ENCODE results near the gene UBE2QL1.
A peak's percentile ranks its signal among the peaks of the same experiment; 100 is the strongest.

Gene UBE2QL1

DNA sequence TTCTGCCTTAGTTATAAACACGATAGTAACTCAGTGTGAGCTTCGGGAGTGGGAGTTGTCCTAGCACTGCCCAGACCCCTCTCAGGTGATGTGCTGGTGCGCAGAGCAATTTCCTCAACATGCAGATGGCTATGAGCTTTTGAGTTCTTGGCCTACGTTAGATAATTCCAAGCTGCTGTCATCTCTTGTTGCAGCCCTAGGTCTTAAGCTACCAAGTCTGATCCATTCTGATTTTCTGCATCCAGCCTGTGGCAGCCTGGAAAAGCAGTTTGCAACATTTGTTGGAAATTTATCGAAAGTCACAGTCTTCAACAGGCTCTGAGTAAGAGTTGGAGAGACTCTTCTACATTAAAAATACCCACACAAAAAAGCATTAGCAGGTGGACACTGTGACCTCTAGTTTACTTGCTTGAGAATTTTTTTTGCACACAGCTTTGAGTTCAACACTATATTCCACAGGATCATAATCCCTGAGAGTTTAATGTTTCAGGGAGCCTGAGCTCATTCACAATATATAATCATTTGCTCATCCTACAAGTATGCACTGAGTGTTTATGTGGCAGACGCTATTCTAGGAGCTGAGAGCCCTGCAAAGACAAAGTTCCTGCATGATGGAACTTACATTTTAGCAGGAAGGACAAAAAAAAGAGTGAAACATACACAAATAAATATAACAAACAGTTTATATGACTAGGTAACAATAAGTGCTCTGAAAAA lies 91.6 kb downstream of the UBE2QL1 start:
- peak; percentile 13 for DNase-seq

DNA sequence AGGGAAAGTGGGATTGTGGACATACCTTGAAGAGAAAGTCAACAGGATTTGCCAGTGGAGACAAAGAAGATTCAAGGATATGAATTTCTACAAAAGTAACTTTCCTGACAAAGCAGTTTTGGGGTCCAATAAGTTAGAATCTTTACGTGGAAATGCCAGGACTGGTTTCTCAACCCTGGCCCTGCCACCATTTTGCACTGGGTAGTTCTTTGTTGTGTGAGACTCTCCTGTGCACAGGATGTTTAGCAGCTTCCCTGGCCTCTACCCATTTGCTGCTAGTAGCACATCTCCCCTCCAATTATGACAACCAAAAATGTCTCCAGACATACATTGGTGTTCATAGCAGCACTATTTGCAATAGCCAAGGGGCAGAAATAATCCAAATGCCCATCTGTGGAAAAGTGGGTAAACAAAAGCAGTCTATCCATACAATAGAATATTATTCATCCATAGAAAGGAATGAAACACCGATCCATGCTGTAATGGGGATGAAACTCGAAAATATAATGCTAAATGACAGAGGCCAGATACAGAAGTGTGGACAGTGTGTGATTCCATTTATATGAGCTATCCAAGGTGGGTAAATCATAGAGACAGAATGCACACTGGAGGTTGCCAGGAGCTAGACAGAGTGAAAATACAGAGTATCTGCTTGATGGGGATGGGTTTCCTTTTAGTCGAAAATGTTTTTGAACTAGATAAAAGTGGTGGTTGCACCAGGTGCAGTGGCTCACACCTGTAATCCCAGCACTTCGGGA lies 92.8 kb downstream of the UBE2QL1 start:
- no peak for DNase-seq

DNA sequence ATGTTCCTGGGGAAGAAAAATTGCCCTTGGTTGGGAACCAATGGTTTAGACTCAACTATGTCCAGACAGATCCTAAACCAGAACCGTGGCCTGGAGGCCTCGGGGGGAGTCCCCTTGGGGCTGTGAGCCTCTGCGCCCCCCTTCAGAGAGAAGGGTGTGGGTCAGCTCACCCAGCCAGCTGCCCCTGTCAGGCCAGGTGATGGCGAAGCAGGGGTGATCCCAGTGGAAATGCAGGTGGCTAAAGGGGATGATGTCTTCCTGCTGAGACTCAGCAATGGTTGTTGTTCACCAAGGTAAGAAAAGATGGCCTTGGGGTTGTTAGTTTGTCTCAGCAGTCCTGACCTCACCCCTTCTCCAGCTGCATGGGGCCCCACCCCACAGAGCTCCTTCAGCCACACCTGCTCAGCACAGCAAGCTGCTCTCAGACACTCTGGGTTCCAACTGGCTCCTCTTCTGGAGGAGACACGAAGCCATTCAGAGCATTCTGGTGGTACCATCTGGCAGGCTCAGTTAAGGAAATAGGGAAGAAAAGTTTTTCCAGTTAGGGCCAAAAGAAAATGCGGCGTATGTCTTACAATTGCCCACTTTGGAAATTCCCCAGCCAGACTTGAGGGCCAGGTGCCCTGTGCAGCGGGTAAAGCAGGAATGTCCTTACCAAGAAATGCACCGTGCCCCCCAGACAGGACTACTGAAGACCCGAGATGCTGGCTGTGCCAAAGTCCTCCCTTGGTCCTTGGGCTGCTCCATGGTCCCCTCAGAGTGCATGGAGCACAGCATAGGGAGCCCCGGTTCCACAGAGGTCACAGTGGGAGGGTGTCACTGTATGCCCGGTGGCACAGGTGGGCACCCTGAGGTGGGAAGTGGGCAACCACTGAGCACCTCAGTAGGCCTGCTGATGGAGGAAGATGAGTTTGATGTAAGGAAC lies 94.0 kb downstream of the UBE2QL1 start:
- no peak for DNase-seq

DNA sequence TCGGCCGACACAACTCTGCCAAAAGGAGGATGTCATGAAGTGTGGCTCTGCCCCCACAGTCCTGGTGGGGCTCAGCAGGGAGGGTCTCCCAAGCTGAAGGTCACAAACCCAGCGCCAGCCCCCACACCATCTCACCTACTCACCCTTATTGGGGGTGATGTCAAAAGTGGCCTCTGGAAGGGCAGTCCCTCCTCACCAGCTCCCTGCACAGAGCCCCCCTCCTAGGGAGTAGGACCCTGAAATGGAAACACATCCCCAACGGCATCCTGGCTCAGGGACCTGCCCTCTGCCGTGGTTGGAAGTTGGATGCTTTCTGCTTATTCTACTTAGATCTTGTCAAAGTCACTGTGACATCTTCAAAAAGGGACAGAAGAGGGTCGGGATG lies 94.7 kb downstream of the UBE2QL1 start:
- no peak for DNase-seq

DNA sequence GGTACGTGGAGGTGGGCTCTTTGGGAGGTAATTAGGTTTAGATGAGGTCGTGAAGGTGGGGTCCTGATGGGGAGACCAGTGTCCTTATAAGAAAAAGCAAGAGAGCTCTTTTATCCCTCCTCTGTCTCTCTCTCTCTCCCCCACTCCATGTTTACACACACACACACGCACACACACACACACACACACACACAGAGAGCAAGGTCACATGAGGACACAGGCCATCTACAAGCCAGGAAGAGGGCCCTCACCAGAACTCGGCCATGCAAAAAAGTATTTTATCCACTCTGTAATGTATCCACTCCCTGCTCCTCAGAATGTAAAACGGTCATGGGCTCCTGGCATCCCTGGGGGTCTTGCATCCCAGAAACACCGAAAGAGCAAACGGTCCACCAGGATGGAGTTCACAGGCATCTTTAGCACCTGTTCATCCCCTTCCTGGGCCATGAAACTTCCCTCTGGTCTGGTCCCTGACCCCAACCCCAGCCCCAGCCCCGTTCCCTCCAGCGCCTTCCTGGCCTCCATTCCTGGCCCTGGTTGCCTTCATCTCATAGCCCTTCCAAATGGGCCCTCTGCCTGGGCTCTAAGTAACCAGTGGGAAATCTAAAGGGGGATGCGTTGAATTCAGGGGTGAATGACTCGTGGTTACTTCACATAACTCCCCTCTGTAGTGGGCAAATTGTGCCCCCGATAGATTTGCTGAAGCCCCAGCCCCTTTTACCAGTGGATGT lies 95.3 kb downstream of the UBE2QL1 start:
- no peak for DNase-seq
